Fibroblast of skin of right biceps (primary cell): ENCODE measurements around the gene AGRP.
"Not testable (repeated sequence)": the region's sequence is repeated elsewhere in the genome, so short reads cannot be mapped to it uniquely, and the experiment has no call there.

ENCODE experiments used
- DNase-seq: peaks from one replicate; pipeline ENCODE4 v3.0.0-alpha.2; 2013

The AGRP gene, protein sequence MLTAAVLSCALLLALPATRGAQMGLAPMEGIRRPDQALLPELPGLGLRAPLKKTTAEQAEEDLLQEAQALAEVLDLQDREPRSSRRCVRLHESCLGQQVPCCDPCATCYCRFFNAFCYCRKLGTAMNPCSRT

DNA sequence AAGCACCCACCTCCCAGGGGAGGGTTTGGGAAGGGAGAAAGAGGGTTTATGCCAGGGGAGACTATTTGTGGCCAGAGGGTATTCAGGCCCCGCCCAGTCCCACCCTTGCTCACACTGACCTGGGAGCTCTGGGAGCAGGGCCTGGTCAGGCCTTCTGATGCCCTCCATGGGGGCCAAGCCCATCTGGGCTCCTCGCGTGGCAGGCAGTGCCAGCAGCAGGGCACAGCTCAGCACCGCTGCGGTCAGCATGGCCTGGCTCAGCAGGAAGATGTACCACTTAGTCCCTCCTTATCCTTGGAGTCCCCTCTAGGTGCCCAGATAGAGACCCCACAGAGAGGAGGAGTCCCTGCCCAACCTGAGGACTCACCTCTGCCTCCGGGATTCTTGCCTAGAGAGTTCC lies at the start of gene AGRP:
AGRP (minus strand) TSS at position 398 of the 400 bp plus-strand sequence; CDS start at position 249, 149 bp downstream.
- DNase-seq = no peak

DNA sequence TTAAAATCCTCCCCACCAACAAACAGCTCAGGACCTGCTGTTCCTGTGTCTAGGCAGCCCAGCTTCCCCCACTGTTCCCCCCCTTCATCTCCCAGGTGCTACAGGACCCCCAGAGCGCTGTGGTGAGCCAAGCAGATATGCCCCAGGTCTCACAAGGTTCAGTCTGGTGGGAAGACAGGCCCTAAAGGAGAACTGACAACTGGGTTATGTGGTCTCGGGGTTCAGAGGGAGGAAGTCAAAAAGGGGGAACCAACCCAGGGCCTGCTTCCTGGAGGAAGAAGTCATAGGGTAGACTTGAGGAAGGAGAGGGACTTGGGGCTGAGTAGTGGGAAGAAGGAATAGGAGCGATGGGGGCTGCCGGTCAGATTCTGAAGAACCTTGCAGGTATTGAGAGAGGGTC lies 47.9 kb upstream of the AGRP start:
- DNase-seq = no peak

DNA sequence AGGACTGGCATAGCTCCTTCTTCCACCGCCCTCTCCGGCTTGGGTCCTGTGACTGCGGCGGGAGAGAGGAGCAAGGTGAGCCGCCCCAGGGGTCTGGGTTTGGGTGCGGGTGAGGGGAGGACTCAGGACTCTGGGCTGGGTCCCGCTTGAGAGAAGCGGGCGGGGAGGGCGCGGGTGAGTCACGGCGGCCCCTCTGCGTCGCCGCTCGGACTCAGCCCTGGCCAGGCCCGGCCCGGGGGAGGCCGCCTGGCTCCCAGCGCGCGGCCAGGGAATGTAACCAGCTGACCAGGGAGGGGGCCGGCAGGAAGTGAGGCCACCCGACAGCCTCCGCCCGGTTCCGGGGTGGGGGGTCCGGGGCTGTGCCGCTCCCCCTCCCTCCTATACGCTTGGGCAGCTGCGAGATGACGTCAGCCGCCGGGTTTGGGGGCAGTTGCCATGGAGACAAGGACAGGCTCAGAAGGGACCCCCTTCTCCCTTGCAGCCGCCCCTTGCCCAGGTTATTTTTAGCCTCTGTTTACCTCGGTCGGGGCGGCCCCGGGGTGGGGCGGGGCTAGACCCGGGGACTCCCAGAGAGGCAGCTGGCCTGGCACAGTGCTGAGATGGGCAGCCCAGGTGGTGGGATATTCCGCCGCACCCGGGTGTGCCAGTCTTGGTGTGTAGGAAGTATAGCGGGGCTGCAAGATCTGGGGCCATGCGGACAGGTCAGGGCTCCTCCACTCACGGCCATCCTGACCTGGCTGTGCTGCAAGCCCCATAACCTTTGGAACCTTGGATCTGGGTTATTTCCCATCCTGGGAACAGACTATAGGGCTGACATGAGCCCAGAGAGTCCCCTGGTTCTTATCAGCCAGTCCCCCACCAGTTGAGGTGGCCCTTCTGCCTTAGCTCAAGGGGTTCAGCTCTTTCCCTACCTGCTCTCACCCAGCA lies 46.9 kb upstream of the AGRP start:
- peak; percentile 61 for DNase-seq

DNA sequence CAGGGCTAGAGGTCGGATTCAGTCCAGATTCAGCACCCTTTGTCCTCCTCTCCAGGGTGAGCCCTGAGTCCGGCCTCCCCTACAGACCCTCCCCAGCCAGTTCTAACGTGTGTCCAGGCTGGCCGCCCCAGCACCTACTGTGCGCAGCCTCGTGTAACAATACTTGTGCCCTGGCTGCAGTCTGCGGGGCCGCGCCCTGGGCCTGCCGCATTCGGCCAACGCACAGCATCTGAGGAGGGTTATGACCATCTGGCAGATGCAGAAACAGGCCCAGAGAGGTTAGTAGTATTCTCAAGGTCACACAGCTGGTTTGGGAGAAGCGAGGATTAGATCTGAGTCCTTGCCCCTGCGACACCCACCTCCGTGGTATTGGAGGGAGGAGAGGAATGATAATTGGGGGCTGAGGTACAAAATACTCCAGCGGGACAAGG lies 46.2 kb upstream of the AGRP start:
- DNase-seq = no peak

DNA sequence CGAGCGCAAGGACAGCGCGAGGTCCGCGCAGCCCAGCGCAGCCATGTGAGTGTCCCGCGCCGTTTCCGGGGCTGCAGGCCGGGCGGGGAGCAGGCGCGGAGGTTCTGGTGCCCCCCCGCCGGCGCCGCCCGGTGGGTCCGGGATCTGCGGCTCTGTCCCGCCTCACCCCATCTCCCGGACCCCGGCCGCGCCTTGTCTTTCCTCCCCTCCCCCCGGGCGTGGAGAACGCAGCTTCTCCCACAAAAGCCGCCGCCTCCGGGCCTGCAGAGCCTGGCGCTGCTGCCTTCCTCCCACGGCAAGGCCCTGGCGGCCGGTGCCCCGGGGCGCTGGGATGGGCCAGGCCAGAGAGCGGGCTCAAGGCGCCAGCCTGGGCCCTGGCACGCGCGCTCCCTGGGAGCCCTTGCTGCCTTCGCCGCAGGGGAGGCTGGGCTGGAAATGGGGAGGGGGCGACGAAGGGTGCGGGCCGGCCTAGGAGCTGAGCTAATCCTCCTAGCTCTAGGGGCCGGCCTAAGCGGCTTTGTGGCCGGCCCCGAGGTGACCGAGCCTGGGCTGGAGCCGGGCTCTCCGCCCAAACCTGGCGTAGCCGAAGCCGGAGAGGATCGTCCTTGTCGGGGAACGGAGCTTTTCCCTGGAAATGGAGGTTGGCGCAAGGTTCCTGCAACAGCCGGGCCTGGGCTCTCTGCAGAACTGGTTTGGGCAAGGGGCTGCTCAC lies 45.7 kb upstream of the AGRP start:
- DNase-seq = peak; percentile 36

DNA sequence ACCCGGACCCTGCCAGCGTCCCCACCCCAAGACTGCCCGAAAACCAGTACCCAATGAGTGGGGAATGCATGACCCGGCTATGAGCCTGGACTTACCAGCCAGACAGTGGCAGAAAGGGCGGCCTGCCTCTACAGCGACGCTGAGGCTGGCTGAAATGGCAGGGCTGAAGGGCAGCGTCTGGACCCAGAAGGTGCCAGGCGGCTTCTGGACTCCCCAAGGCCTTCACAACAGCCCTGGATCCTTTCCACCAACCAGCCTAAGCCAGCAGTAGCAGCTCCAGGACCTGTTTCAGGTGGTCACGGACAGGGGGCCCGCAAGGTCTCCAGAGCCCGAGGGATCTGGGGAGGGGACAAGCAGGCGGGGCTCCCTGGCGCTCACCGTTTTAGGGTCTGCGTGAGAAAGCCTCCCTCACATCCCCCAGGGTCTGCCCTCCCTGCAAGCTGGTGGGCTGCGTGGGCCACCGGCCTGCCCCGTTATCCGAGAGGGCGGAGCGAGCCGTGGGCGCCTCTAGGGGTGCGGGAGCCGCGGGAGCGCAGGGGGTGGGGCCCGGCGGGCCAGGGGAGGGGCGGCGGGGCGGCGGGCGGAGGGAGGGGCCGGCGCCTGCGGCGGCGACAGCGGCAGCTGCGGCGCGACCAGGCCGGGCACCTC lies 45.0 kb upstream of the AGRP start, which contains the start of gene RIPOR1:
RIPOR1 (plus strand) TSS at position 608 of the 648 bp plus-strand sequence. CDS start 9,618 bp downstream, outside the sequence.
- DNase-seq = peak; percentile 34

DNA sequence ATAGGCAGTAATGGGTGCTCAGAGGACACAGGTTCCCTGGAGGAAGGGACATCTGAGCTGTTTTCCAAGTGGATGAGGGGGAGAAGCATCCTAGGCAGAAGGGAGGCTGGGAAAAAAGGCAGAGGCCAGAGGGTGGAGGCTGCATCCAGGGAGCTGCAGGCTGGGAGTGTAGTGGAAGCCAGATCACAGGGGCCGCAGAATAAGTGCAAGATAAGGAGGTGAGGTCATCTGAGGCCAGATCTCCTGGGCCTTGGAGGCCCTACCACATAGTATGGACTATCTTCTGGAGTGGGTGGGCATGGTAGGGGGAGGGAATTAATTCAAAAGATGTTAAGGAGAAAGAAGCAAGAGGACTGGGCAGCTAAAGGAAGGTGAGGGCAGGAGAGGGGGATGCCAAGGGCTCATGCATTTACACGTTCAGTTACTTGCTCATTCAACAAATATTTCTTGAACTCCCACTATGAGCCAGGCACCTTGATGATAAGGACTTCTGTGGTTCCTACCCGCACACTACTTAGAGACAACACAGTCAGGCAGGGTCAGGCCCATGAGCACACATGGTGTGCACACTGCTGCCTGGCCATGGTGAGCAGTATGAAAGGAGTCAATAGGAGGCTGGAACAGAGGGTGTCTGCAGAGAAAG lies 42.9 kb upstream of the AGRP start:
- peak; percentile 48 for DNase-seq

DNA sequence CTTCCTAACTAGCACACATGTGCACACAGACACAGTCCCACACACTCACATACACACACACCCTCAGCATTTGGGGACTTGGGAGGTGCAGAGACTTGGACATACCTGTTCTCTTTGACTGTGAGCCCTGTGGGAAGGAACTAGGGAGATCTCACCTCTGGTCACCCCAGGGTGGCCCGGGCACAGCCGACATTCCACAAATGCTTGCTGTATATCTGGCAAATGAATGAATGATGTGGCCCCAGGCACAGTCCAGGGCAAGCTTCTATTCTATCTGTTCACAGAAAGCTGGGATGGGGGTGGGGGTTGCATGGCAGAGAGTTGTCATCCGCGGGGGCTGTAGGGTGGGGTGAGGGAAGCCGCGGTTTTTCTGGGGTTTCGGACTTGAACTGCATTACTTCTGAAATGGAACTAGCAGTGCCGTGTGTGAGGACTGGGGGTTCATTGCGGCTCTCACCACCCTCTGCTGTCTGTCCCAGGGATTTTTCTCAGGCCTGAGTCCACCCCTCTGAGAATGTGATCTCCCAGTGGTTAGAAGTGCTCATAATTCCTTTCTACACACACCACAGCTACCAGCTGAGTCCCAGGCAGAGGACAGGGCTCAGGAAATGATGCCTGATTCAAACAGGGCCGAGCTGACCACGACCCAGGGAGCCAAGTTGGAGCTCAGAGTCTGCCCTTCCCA lies 42.0 kb upstream of the AGRP start:
- peak; percentile 56 for DNase-seq

DNA sequence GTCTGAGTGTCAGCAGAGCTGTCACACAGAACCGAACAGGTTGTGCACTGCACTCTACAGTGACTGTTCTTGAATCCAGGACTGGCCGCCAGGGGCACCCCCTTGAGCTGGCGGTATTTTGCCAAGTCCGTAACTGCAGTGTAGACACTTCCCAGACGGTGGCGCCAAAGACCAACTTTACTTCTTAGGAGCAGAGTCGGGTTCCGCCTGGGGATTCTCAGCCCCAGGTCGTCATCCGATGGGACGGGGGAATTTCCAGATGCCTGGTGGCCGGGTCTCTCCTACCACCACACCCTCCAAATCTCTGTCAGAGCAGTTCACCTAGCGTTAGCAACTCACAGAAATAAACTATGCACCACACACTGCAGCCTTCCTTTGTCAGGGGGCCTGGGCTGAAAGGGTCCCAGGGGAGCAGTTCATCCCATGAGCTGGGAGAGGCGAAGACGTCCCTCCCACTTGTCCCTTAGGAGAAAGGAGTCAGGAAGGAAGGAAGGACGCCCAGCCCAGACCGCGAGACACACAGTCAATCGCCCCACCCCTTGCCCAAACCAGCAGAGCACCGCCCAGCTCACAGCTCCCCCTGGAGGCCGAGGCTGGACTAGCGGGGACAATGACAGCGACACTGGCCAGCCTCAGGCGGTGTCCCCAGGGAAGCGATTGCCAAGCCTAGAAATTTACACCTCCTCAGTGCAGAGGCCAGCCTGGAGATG lies 37.9 kb upstream of the AGRP start:
- peak; percentile 95 for DNase-seq

DNA sequence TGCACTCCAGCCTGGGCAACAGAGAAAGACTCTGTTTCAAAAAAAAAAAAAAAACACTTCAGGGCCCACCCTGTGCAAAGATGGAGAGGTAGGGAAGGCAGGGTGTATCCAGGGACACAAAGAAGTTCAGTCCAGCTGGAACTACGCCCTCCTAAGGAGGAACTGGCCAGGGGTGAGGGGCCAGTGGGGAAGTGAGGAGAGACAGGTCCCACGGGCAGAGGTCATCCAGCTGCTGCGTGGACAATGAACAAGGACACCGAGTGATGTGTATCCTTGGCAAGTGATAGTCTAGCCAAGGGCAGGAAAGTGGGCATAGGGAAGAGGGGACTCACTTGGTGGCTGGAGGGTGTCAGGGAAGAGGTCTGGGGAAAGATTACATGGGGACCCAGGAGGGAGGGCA lies 35.9 kb upstream of the AGRP start:
- DNase-seq = no peak

DNA sequence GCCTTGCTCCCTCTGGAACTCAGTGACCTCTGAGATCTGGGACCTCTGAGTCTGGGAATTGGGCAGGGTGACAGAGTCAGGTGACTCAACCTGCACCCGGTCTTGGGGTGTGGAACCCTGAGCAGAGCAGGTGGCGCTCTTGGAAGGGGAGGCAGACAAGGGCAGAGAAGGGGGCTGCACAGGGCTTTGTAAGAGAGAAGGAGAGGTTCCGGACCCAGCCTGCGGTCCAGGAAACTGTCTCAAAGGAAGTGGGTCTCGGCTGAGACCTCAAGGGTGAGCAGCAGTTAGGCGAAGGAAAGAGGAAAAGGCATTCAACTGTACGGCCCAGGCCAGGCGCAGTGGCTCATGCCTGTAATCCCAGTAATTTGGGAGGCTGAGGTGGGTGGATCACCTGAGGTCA lies 35.3 kb upstream of the AGRP start:
- no peak for DNase-seq

DNA sequence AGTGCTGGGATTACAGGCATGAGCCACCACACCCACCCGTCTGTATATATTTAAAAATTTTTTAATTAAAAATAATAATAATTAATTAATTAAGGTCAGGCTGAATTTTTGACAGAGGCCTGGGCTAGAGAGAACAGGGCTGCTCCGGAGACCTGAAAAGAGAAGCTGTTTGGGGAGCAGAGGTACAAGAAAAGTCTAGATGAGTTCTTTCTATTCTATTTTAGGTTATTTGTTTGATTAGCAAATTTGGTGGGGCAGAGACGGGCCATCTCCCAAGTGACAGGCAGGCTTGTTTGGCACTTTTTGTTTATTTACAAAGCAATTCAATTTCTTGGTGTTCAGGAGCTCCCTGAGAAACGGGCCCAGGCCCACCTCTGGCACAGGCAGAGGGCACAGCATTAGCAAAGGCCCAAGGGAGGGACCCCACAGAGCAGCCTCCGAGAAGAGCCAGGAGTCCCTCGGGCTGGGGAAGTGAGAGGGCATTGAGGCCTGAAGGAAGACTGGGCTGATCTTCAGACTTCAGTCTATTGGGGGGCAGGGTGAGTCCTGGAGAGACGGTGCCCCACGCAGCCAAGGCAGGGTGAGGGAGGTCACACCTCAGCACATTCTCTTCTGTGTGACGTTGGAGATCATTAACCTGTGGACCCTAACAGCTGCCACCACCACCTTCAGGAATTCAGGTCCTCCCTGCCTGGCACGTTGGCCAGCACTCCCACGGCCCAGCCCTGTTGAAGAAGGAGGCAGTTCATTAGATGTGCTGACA lies 34.5 kb upstream of the AGRP start:
- no peak for DNase-seq

DNA sequence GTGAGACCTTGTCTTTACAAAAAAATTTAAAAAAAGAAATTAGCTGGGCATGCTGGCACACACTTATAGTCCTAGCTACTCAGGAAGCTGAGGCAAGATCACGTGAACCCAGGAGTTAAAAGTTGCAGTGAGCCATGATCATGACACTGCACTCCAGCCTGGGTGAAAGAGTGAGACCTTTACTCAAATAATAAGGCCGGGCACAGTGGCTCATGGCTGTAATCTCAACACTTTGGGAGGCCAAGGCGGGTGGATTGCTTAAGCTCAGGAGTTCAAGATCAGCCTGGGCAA lies 33.8 kb upstream of the AGRP start:
- DNase-seq = no peak

DNA sequence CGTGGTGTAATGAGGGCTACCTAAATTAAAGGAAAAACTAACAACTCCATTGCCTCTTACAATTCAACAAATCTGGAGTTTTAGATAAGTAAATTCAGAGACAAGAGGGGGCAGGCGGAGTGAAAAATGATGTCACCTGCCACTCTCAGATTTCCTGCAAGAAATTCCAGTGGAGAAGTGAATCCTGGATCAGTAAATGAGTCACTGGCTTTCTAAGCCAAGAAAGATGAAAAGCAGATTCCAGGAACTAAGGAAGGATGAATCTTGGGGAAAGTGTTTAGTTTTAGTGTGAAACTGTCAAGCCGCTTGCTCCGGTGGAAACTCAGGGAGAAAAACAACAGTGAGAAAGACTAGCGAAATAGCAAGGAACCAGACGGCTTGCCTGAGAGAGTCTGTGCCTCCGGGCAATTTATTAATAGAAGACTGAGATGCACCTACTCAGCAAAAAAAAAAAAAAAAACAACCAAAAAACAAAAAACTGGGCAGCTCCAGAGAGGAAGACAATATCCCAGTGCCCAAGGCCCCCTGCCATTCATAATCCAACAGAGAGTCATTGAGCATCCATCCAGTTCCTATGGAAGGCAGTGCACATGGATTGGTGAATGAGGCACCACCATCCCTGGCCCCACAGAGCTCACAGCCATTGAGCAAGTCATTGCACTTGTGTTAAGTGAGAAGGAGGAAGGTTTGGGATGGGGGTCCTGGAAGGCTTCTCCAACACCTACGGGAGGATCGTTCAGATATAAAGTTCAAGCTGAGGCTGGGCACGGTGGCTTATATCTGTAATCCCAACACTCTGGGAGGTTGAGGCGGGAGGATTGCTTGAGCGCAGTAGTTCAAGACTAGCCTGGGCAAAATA lies 33.2 kb upstream of the AGRP start:
- peak; percentile 79 for DNase-seq

DNA sequence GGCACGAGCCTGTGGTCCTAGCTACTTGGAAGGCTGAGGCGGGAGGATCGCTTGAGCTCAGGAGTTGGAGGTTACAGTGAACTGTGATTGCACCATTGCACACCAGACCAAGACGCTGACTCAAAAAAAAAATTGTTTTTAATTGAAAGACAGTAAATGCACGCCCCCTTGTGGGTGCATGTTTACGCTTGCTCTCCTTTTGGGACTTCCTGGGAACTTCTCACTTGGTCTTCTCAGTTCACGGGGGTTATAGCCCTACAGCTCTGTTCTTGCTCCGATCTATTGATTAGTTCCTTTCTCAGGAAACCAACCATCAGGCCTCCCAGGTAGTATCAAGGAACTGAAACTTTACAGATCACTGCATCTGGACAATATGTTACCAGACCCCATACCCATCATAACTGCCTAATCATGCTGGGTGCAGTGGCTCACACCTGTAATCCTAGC lies 31.1 kb upstream of the AGRP start:
- peak; percentile 78 for DNase-seq

DNA sequence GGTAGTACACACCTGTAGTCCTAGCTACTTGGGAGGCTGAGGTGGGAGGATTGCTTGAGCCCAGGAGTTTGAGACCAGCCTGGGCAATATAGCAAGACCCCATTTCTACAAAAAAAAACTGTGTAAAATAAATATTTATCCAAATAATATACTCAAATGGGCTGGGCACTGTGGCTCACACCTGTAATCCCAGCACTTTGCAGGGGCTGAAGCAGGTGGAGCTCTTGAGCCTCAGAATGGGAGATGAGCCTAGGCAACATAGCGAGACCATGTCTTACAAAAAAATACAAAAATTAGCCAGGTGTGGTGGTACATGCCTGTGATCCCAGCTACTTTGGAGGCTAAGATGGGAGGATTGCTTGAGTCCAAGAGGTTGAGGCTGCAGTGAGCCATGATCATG lies 30.5 kb upstream of the AGRP start:
- not testable (repeated sequence) for DNase-seq

DNA sequence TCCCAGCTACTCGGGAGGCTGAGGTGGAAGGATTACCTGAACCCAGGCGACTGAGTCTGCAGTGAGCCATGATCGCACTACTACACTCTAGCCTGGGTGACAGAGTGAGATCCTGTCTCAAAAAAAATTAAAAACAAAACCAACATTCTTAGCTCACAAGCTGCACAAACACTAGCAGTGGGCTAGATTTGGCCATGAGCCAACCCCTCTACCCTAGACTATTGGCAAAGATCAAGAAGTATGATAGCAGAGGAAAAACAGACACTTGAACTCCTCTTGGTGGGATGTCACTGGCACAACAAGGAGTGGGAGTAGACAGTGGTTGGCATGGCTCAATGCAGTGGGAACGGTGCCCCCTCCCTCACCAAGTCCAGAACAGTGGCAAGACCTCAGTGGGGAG lies 25.7 kb upstream of the AGRP start:
- DNase-seq = no peak

DNA sequence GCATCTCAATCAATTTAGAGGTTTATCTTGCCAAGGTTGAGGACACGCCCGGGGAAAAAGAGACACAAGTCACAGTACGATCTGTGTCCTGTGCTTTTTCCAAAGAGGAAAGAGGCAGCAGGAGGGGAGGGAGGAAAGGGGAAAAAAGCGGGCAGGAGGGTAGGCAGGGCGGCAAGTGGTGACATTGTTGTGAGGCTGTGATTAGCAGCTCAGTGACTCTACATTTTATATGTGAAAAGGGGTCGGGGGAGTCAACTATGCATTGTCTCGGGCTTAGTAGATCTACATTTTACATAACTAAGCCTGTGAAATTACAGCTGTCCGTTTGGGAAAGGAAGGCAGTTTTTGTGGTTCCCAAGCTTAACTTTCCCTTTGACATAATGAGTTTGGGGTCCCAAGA lies 23.1 kb upstream of the AGRP start:
- DNase-seq = no peak
